ENCODE measurements around the gene USP17L5.
"Not testable (repeated sequence)": the region's sequence is repeated elsewhere in the genome, so short reads cannot be mapped to it uniquely, and the experiment has no call there.

USP17L5 gene

DNA sequence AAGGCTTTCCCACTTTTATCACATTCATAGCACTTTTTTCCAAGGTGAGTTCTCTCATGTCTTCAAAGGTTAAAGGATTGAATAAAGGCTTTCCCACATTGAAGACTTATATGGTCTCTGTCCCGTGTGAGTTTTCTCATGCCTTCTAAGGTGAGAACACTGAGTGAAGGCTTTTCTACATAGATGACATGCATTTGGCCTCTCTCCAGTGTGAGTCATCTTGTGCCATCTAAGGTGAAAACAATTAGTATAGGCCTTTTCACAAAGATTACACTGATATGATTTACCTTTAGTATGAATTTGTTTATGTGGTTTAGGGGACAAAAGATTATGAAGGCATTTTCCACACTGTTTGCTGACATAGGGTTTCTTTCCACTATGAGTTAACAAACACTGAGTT lies 44.9 kb downstream of the USP17L5 start:
- no peak overlapping the region for H3K4me3 ChIP-seq (ENCODE audit: control insufficient read depth, low read depth, low read length)
- TF ChIP-seq, protein P1, sequence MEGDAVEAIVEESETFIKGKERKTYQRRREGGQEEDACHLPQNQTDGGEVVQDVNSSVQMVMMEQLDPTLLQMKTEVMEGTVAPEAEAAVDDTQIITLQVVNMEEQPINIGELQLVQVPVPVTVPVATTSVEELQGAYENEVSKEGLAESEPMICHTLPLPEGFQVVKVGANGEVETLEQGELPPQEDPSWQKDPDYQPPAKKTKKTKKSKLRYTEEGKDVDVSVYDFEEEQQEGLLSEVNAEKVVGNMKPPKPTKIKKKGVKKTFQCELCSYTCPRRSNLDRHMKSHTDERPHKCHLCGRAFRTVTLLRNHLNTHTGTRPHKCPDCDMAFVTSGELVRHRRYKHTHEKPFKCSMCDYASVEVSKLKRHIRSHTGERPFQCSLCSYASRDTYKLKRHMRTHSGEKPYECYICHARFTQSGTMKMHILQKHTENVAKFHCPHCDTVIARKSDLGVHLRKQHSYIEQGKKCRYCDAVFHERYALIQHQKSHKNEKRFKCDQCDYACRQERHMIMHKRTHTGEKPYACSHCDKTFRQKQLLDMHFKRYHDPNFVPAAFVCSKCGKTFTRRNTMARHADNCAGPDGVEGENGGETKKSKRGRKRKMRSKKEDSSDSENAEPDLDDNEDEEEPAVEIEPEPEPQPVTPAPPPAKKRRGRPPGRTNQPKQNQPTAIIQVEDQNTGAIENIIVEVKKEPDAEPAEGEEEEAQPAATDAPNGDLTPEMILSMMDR (conservative IDR thresholded peaks at IDR 0.05; ENCODE audit: control insufficient read depth, insufficient read depth, low read depth, low read length): no peak
- no peak for DNase-seq (ENCODE audit: low read depth)

DNA sequence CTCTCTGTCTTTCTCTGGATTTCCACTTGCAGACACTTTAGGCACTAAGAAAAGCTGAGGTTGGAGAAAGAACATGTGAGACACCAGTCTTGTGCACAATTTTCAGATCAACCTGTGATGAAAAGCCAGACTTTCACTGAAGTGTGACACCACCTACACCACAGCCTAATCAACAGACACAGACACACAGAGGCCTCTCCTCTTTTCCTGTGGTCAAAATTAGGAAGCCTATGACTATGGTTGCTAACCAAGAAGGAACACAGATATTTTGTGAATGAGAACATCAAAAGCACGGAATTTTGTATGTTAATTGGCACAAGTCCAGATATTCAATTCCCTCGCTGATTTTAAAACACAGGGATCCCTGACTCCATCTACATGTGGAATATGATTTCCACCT lies 49.8 kb downstream of the USP17L5 start:
- DNase-seq (ENCODE audit: low read depth): not testable (repeated sequence)

More for the DNA sequence above, 49.8 kb downstream of the USP17L5 start:
- not testable (repeated sequence) for H3K4me3 ChIP-seq (ENCODE audit: control insufficient read depth, low read depth, low read length)
